GM06990 (cell line): ENCODE measurements around the gene SEMA3E.

Source experiments
- DNase-seq: peaks from one replicate; pipeline ENCODE4 v3.0.0-alpha.2; 2011; ENCODE audit not compliant: insufficient read length; ENCODE audit errors: extremely low read depth
- H3K27me3 ChIP-seq: replicated peaks from 2 replicates; pipeline ENCODE4 v1.6.0; 2011; ENCODE audit warnings: low read length; ENCODE audit not compliant: control insufficient read depth, insufficient read depth
- H3K36me3 ChIP-seq: 2 replicates; pipeline ENCODE4 v1.5.1; 2011; ENCODE audit warnings: low read length; ENCODE audit not compliant: control insufficient read depth, insufficient read depth
- H3K4me3 ChIP-seq: replicated peaks from 2 replicates; pipeline ENCODE4 v1.5.1; 2011; ENCODE audit warnings: low read depth, mild to moderate bottlenecking, control low read depth, low read length
- CTCF ChIP-seq: IDR thresholded peaks from 2 replicates; pipeline ENCODE4 v1.5.1; 2011; ENCODE audit warnings: low read length, control low read depth, mild to moderate bottlenecking, inconsistent platforms; ENCODE audit not compliant: insufficient read depth, poor library complexity, severe bottlenecking

Gene SEMA3E

GRCh38 chr7:83469491-83469890, 179.4 kb downstream of the SEMA3E start:
- TF ChIP-seq CTCF: no peak
- Histone ChIP-seq H3K27me3 (no peaks in the 10 kb centered on the region), H3K4me3 (no peak overlapping the region), H3K36me3 (no peaks in the 10 kb centered on the region)
- DNase-seq: no peak

- TF ChIP-seq CTCF: no peak
- no peak overlapping the region for H3K4me3 ChIP-seq
- DNase-seq: no peak
- H3K27me3 ChIP-seq: no peaks in the 10 kb centered on the region
- no peaks in the 10 kb centered on the region for H3K36me3 ChIP-seq
These were observed 179.9 kb downstream of the SEMA3E start for GRCh38 chr7:83469076-83469475.

GRCh38 chr7:83468251-83468739, 180.6 kb downstream of the SEMA3E start:
- peak; percentile 27 for DNase-seq
- no peaks in the 10 kb centered on the region for H3K36me3 ChIP-seq
- no peak overlapping the region for H3K4me3 ChIP-seq
- TF ChIP-seq CTCF: no peak
- H3K27me3 ChIP-seq: no peaks in the 10 kb centered on the region

- DNase-seq: no peak
- Histone ChIP-seq H3K27me3 (no peaks in the 10 kb centered on the region), H3K4me3 (no peak overlapping the region), H3K36me3 (no peaks in the 10 kb centered on the region)
- TF ChIP-seq CTCF: no peak
These were observed 181.4 kb downstream of the SEMA3E start for GRCh38 chr7:83467493-83467892.

GRCh38 chr7:83466956-83467355, 182.0 kb downstream of the SEMA3E start:
- TF ChIP-seq CTCF: no peak
- no peak for DNase-seq

More at GRCh38 chr7:83466956-83467355, 182.0 kb downstream of the SEMA3E start:
- H3K27me3 ChIP-seq: no peaks in the 10 kb centered on the region
- H3K4me3 ChIP-seq: no peak overlapping the region
- H3K36me3 ChIP-seq: no peaks in the 10 kb centered on the region
